PFSK-1 (cell line): Measurements from ENCODE around the gene KIAA2012.
A peak's percentile ranks its signal among the peaks of the same experiment; 100 is the strongest.

ENCODE experiments used
- FOXP2 ChIP-seq: optimal IDR thresholded peaks from 2 replicates; pipeline ENCODE3; 2011; ENCODE audit warnings: borderline replicate concordance, control low read depth, inconsistent platforms; ENCODE audit not compliant: insufficient read depth; ENCODE audit errors: extremely low read length, extremely low read depth
- POLR2AphosphoS5 ChIP-seq: IDR thresholded peaks from 2 replicates; pipeline ENCODE4 v1.6.1; 2012; ENCODE audit warnings: low read depth, mild to moderate bottlenecking, control low read depth, low read length, moderate library complexity
- REST ChIP-seq, 2 experiments: IDR thresholded peaks; 2 replicates each; pipeline versions ENCODE4 v1.6.1 to v1.8.0; 2011 to 2012; ENCODE audit warnings: low read depth in 2 of 2, low read length in 2 of 2, control low read depth in 1 of 2, inconsistent platforms in 1 of 2, mild to moderate bottlenecking in 1 of 2, moderate library complexity in 1 of 2; ENCODE audit not compliant: insufficient read depth in 1 of 2
- SIN3A ChIP-seq: IDR thresholded peaks from 2 replicates; pipeline ENCODE4 v1.6.1; 2012; ENCODE audit warnings: mild to moderate bottlenecking, low read length, moderate library complexity, borderline replicate concordance; ENCODE audit not compliant: insufficient read depth
- TAF1 ChIP-seq: IDR thresholded peaks from 2 replicates; pipeline ENCODE4 v1.6.1; 2012; ENCODE audit warnings: low read length, control low read depth, borderline replicate concordance; ENCODE audit not compliant: insufficient read depth

The KIAA2012 gene

GRCh38 chr2:202033317-202034248, 39.5 kb upstream of the KIAA2012 start, which contains the start of gene FZD7:
FZD7 (plus strand) TSS chr2:202033855; CDS start chr2:202034648, 793 bp downstream.
- TF ChIP-seq TAF1 (no peak), FOXP2 (no peak), SIN3A (no peak), POLR2AphosphoS5 (0 out of 2 replicates have a peak, but pooled peaks have one; percentile 24), REST (IDR thresholded peaks at IDR 0.05; ENCODE audit: insufficient read depth in 1 of 2, low read depth in 2 of 2, low read length in 2 of 2) (0 out of 4 replicates have a peak, but pooled peaks of 1 of the 2 experiments have one; percentile 23)

GRCh38 chr2:202034249-202035088, 38.6 kb upstream of the KIAA2012 start:
- TF ChIP-seq POLR2AphosphoS5 (no peak), FOXP2 (peak; percentile 28), SIN3A (no peak), TAF1 (no peak), REST (IDR thresholded peaks at IDR 0.05; ENCODE audit: insufficient read depth in 1 of 2, low read depth in 2 of 2, low read length in 2 of 2) (no peak)

GRCh38 chr2:202035089-202035940, 37.7 kb upstream of the KIAA2012 start:
- TF ChIP-seq POLR2AphosphoS5 (no peak), REST (IDR thresholded peaks at IDR 0.05; ENCODE audit: insufficient read depth in 1 of 2, low read depth in 2 of 2, low read length in 2 of 2) (no peak), FOXP2 (no peak), TAF1 (no peak), SIN3A (no peak)

GRCh38 chr2:202035941-202036372, 37.1 kb upstream of the KIAA2012 start:
- no peak for TF ChIP-seq POLR2AphosphoS5
- TF ChIP-seq SIN3A: no peak
- no peak for TF ChIP-seq TAF1
- TF ChIP-seq FOXP2: no peak
- TF ChIP-seq REST (IDR thresholded peaks at IDR 0.05; ENCODE audit: insufficient read depth in 1 of 2, low read depth in 2 of 2, low read length in 2 of 2): no peak
